SU-DHL-6 (cell line): ENCODE results near the gene ZHX3.

Experiments used
- EZH2phosphoT487 ChIP-seq: fragments of 200-600 bp; sonication (generic), shearing (Covaris generic); conservative IDR thresholded peaks from 2 replicates; pipeline ENCODE4 v1.6.1; 2018; ENCODE audit warnings: mild to moderate bottlenecking, antibody characterized with exemption, low read length, moderate library complexity, mixed read lengths
- TF ChIP-seq, protein P1 (sequence below): fragments of 200-600 bp; sonication (generic); IDR thresholded peaks from one replicate; pipeline ENCODE4 v1.5.1; 2017; ENCODE audit warnings: antibody characterized with exemption, mild to moderate bottlenecking, low read length, moderate library complexity; ENCODE audit not compliant: insufficient read depth, poor library complexity, severe bottlenecking

DNA sequence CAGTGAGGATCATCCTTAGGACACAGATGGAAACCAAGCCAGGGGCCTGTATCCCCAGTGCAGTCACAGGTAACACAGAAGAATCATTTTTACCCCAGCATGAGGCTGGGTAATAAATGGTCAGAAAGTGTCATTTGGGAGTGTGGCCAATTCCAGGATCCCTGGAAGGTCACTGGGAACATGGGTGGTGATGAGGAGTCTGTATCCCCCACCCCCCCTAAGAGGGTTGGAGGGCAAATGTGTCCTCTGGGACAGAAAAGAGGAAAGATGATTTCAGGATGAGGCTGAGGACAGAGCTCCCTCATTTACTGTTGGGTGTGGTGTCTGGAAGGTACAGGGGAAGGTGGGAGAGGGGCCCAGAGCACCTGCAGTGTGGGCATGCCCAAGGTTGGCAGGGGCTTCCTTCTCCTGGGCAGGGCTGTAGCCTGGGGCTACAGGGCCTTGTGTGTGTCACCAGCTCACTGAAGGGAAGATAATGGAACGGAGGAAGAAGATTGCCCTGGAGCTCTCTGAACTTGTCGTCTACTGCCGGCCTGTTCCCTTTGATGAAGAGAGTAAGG lies 145.7 kb downstream of the ZHX3 start:
- TF ChIP-seq, protein P1, sequence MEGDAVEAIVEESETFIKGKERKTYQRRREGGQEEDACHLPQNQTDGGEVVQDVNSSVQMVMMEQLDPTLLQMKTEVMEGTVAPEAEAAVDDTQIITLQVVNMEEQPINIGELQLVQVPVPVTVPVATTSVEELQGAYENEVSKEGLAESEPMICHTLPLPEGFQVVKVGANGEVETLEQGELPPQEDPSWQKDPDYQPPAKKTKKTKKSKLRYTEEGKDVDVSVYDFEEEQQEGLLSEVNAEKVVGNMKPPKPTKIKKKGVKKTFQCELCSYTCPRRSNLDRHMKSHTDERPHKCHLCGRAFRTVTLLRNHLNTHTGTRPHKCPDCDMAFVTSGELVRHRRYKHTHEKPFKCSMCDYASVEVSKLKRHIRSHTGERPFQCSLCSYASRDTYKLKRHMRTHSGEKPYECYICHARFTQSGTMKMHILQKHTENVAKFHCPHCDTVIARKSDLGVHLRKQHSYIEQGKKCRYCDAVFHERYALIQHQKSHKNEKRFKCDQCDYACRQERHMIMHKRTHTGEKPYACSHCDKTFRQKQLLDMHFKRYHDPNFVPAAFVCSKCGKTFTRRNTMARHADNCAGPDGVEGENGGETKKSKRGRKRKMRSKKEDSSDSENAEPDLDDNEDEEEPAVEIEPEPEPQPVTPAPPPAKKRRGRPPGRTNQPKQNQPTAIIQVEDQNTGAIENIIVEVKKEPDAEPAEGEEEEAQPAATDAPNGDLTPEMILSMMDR, result no peak
- TF ChIP-seq EZH2phosphoT487, result no peak
